COR-L47 (cell line): ENCODE measurements around the gene ZNF576.
"Not testable (repeated sequence)": the region's sequence is repeated elsewhere in the genome, so short reads cannot be mapped to it uniquely, and the experiment has no call there.

Experiments
- DNase-seq: peaks from one replicate; lab custom pipeline; 2025; lab: John Stamatoyannopoulos, UW

ZNF576 gene

DNA sequence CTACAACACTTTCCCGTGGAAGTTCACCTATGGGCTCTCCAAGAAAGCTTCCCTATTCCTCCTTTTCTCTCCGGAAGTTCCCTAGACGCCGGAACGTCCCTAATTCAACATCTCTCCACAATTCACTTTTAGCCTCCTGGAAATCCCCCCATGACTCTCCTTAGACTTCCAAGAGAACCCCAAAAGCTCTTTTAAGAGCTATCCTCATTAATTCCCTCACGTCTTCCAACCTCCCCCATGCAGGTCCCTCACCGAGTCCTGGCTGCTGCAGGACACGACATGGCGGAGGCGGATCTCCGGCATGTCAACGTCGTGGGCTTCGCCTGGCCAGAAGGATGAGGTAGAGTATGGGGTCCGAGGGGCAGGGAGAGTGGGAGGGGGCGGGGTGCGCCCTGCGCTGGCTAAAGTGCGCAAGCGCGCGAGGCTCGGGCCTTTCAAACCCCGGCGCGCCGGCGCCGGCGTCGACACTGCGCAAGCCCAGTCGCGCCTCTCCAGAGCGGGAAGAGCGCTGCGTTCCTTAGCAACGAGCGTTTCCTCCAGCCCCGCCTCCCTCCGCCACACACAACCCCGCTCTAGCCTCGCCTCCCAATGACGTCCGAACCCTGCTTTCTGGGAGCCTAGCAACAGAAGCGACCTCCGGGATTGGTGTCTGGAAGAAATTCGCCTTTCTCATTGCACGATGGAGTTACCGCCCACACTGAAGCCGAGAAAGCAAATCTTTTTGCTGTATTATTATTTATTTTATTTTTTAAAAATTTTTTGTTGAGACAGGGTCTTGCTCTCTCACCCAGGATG, 21.0 kb upstream of the ZNF576 start, which contains the start of the genes PINLYP and XRCC1:
PINLYP (plus strand) TSS at position 646 of the 795 bp plus-strand sequence. CDS start 1,391 bp downstream, outside the sequence.
XRCC1 (minus strand) TSS at position 372 of the 795 bp plus-strand sequence; CDS start at position 303, 69 bp downstream.
- DNase-seq: peak; percentile 99

DNA sequence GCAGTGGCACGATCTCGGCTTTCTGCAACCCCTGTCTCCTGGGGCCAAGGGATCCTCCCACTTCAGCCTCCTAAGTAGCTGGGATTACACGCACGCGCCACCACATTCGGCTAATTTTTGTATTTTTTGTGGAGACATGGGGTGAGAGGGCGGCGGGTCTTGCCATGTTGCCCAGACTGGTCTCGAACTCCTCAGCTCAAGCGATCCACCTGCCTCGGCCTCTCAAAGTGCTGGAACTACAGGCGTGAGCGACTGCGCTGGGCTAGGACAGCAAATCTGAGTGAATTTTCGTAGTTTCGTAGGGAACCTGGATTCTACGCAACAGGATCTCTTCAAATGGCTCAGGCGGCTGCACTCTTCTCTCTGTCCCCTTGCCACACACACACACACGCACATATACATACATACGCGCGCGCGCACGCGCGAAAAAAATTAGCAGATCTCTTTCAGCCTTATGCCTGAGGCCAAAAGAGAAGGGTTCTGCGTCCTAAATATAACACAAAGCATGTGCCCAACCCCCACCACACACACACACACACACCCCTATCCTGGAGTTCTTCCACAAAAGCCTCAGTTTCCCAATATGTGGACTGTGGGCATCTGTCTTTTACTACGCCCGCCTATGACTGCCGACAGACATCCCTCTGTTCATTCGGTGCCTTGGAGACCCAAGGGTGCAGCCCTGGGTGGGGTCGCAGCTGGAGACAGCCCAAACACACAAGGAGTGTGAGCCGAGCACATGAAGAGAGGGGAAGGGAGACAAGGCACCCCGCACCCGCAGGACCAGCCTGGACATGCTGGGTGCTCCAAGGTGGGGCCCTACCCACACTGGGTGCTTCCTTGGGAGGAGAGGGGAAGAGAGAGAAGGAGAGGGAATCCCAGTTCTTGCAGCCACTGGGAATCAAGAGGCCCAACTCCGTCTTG, 20.2 kb upstream of the ZNF576 start:
- no peak for DNase-seq

DNA sequence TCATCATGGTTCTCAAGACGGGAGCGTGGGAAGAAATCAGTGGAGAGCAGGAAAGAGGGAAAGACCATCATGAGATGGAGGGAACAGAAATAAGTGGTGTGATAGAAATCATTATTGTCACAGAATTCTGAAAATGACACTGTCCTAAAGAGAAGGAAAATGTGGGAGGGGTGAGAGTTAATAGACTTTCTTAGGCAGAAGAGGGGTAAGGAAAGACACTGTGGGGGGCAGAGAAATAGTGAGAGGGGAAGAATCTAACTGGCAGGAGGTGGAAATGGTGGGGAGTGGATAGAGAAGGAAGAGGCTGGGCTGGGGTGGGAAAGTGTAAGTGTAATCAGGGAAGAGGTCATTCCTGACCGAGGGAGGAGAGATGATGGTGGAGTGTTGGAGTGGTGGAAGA, 17.6 kb upstream of the ZNF576 start:
- no peak for DNase-seq

DNA sequence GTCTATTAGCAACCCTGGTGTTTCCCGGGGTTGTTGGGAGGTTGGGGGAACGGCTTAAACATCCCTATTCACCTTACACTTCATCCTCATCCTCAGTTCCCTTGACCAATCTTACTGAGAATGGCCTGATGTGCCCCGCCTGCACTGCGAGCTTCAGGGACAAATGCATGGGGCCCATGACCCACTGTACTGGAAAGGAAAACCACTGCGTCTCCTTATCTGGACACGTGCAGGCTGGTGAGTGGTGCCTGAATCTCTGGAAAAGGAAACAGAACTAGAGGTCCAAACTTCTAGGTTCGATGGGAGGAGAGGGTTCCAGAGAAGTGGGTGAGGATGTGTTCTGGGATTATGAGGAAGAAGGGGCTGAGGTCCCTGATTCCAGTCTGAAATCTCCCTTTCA, 14.9 kb upstream of the ZNF576 start:
- no peak for DNase-seq

DNA sequence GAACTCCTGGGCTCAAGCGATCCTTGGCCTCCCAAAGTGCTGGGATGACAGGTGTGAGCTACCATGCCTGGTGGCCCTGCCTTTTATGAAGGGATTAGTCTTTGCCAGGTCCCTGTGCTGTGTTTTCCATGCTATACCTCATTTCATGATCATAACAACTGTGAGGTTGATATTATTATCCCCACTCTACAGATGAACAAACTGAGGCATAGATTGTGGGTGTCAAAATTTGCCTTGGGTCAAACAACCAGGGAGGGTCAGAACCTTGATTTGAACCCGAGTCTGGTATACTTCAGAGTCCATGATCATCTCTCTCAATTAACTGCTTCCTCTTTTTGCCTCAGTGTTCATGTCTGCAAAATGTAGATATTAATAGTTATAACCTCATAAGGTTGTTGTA, 13.9 kb upstream of the ZNF576 start:
- no peak for DNase-seq

DNA sequence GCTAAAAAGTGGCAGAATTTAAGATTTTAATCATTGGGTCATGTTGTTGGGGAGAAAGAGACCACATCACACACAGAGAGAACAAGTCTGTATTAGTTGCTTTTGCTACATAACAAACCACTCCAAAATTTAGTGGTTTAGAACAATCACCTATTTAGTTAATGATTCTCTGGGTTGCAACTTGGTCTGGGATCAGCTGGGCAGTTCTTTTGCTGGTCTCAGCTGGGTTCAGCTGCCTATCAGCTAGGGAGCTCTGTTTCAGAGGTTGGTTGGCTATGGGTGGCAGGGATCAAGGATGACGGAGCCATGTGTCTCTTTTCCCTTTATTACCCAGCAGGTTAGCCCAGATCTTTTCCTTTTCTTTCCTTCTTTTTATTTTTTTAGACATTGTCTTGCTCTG, 11.9 kb upstream of the ZNF576 start:
- no peak for DNase-seq

DNA sequence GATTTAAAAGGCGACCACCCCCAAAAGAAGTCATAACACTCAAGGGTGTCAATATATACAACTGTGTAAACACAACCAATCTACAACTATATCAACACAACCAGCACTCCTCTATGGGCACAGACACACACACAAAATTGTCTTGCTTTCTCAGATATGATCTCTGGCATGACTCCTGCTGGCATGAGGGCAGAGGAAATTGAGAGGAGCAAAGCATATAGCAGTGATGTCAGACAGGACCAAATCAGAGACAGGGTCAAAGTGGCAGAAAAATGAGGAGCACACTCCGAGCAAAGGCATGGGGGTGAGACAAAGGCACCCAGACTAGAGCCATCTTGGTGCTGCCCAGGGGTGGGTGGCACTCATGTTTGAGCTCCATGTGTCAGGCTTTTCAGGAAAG, 10.0 kb upstream of the ZNF576 start:
- DNase-seq: no peak

DNA sequence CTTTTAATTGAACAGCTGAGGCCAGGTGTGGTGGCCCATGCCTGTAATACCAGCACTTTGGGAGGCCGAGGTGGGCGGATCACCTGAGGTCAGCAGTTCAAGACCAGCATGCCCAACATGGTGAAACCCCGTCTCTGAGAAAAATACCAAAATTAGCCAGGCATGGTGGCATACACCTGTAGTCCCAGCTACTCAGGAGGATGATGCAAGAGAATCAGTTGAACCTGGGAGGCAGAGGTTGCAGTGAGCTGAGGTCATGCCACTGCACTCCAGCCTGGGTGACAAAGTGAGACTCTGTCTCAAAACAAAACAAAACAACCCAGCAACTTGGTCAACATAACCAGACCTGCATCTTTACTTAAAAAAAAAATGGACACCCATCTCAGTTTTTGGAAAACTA, 9.4 kb upstream of the ZNF576 start:
- not testable (repeated sequence) for DNase-seq

DNA sequence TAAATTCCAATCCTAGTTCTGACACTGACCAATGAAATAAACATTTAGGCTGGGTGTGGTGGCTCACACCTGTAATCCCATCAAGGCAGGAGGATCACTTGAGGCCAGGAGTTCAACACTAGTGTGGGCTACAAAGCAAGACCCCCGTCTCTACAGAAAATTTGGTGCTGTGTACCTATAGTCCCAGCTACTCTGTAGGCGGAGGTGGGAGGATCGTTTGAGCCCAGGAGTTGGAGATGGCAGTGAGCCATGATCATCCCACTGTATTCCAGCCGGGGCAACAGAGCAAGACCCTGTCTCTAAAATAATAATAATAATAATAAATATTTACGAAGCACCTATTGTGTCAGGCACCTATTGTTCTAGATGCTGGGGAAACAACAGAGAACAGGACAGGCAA, 7.1 kb upstream of the ZNF576 start:
- DNase-seq: no peak

DNA sequence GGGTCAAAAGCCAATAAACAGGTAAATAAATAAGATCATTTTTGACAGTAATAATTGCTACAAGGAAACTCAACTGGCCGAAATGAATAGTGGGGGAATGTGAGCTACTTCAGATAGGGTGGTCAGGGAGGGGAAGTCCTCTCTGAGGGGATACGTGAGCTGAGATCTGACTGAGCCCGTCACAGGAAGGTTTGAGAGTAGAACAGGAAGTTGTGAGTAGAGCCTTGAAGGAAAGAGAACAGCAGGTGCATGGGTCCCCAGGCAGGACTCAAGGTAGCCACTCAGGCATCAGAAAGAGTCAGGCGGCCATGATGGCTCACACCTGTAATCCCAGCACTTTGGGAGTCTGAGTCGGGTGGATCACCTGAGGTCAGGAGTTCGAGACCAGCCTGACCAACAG, 6.7 kb upstream of the ZNF576 start:
- DNase-seq: no peak

DNA sequence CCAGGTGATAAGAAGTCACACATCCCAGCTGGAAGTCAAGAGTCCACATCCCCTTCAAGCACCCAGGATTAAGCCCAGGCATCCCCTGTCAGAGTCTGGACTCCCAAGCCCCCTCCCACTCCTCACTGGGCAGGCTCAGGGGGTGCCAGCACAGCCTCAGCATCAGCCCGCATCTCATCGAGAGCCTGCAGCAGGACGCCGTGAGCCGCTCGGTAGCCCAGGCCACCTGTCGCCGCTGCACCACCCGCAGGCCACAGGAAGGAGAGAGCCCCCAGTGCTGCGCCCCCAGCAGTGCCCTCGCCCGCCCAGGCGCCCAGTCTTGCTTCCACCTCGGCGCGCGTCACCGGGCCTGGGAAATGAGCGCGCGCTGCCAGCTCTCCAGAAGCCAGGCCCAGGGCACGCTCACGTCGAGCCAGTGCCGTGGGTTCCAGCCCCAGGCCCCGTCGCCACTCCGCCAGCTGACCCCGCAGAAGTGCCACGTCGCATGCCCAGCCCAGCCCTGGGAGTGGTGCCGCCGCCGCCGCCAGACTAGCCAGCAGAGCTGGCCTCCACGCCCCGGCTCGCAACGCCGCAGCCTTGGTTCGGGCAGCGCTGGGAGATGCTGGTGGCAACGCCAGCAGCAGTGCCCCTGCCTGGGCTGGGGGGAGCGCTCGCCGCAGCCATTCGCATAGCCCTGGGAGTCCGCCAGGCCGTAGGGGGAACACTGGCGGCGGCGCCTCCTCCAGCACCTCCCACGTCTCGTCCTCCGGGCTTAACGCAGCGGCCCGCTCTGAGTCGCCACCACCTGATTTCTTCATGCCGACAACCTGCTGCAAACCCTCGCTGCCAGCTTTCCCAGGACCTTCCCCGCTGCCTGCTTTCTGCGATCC, 4.3 kb upstream of the ZNF576 start:
- no peak for DNase-seq

DNA sequence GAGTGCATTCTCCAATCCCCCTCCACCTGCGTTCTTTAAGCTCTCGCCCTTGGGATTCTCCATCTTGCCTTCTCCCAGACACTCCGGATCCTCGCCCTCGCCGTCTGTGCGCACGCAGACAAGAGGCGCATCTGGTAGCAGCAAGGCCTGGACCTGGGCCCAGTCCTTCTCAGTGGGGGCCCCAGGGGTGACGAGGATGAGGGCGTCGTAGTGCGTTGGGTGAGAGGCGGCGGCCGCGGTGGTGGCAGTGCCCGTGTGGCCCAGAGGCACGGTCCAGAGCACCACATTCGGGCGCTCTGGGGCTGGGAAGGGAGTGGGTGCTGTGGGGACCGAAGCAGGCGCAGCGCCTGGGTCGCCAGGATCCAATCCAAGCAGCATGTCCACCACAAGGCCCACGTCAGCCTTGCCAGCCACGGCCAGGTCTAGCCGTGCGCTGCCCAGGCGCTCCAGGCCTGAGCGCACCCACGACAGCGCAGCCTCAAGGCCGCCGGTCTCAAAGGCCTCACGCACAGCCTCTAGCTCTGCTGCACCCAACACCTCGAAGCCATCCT, 3.5 kb upstream of the ZNF576 start:
- DNase-seq: no peak

DNA sequence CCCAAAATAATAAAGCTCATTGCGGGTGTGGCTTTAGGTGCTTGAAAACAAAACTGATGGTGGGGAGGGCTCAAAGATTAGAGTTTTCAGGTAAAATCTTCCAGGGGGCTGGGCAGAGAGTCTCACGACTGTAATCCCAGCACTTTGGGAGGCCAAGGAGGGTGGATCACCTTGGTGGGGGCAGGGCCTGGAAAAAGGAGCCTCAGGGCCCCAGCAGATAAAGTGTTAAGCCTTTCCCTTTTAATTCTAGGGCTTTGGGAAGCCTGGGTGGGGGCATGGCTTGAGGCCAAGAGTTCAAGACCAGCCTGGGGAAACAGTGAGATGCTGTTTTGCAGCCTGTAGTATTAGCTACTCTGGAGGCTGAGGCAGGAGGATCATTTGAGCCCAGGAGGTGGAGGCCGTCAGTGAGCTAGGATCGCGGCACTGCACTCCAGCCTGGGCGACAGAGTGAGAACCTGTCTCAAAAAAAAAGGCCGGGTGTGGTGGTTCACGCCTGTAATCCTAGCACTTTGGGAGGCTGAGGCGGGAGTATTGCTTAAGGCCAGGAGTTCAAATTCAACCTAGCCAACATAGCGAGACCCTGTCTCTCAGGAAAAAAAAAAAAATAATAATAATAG, 2.2 kb upstream of the ZNF576 start:
- no peak for DNase-seq

DNA sequence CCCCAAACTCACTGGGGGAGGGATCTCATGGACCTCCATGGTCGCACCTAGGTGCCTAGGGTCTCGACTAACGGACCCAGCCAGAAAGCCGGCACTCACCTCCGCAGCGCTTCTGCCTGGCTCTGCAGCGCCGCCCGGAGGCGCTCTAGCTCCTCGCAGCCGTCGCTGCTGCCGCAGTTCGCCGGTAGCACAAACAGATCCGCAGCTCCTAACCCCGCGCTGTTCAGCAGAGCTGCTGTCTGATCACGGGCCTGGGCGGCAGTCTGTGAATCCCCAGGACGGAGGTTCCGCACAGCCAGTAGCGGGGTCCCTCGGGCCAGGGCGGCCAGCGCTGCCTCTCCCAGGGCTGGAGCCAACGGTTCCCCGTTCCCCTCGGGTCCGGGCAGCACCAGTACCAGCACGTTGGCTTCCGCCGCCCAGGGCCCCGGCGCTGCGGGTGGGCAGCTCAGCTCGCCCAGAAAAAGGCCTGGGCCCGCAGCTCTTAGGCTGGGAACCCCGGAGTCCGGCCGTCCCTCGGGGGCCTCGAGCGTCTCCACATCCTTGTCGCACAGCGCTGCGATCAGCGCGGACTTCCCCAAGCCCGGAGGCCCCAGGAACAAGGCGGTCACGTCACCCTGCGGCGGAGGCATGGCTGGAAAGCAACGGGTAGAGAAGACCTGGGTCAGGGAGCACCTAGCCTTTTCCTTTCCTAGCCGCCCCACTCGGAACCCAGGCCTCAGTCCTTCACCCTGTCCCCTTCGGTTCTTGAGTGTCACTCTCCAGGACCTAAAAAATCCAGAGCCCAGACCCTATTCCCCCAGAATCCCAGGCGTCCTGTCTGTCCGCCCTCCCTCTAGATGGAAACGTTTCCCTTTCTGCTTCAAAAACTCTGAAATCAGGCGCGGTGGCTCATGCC, 1.4 kb upstream of the ZNF576 start:
- DNase-seq: peak; percentile 68

DNA sequence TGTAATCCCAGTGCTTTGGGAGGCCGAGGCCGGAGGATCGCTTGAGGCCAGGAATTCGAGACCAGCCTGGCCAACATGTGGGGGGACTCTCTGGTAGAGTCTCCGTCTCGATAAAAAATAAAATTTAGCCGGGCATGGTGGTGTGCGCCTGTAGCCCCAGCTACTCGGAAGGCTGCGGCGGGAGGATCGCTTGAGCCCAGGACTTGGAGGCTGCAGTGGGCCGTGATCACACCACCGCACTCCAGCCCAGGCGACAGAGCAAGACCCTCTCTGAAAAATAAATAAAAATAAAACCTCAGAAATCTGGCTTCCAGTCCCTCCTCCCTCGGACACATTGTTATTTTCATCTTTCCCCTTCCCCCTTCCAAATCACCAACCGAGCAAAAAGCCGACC, 793 bp upstream of the ZNF576 start:
- no peak for DNase-seq

DNA sequence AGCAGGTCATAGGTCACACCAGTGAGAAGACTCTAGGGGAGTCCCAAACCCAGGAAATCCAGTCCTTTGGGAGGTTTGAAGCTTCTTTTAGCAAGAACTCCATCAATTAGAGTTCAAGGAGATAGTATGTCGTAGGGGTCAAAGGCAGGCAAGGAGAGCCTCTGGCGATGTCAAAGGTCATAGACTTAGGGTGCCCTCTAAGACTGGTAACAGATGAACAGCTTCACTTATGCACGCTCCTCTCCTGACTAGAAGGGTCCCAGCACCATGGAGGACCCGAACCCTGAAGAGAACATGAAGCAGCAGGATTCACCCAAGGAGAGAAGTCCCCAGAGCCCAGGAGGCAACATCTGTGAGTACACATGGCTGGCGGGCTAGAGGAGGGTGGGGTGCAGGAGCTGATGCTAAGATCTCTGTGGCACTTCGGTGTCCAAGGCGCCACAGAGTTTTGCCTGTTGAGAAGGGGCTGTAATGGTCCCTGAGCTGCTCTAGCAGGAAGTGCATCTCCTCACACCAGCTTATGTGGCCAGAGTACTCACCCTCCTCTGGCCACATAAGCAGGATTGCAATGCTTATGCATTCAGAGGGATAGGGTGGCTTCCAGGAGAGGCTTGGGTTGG, 557 bp downstream of the ZNF576 start:
- no peak for DNase-seq

DNA sequence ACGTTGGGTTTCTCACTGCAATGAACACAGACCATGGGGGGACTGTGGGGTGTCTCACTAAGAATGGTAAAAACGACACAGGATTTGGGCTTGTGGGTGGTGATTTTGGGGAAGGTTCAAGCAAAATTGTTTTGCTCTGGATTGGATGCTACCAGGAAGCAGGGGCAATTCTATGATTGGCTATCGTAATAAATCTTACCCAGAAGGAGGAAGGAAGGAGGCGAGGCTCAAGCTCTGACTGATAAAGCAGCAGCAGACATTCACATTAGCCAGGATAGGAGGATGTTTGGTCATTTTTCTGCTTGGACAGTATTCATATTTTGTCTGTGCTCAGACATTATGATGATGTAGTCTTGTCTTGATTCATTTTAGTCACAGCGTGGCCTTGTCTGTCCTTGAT, 1.5 kb downstream of the ZNF576 start:
- no peak for DNase-seq

DNA sequence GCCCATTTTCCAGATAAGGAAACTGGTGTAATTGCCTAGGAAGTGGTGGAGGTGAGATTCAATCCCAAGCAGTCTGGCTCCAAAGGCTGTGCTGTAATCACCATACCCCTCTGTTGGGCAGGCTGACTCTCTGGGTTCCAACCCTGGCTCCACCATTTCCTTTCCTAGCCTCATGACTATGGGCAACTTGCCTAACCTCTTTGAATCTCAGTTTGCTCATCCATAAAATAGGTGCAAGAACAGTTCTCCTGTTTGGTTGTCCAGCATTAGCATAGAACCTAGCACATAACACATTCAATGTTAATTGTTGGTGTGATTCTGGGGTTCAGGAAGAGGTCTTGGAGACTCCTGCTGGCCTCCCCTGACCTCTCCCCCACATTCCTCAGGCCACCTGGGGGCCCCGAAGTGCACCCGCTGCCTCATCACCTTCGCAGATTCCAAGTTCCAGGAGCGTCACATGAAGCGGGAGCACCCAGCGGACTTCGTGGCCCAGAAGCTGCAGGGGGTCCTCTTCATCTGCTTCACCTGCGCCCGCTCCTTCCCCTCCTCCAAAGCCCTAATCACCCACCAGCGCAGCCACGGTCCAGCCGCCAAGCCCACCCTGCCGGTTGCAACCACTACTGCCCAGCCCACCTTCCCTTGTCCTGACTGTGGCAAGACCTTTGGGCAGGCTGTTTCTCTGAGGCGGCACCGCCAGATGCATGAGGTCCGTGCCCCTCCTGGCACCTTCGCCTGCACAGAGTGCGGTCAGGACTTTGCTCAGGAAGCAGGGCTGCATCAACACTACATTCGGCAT, 2.2 kb downstream of the ZNF576 start:
- no peak for DNase-seq
